GM12878 (cell line): Measurements from ENCODE around the gene NFIX. TPM values are rescaled to one million over a fixed set of nuclear protein-coding genes. Genes with fewer than 3 reads are reported as not detected.

Experiments
- CBX3 ChIP-seq: fragments of 200-600 bp; sonication (generic); IDR thresholded peaks from 2 replicates; pipeline ENCODE4 v1.6.1; 2016; ENCODE audit warnings: low read depth, borderline replicate concordance
- CEBPZ ChIP-seq: fragments of 150-350 bp; IDR thresholded peaks from 2 replicates; pipeline ENCODE4 v1.6.1; 2016; ENCODE audit warnings: low read depth, low read length
- CHD4 ChIP-seq: fragments of 200-600 bp; sonication (generic); IDR thresholded peaks from 2 replicates; pipeline ENCODE4 v1.6.1; 2016; ENCODE audit warnings: mild to moderate bottlenecking
- HDAC6 ChIP-seq: fragments of 200-600 bp; sonication (generic); IDR thresholded peaks from one replicate; pipeline ENCODE4 v1.8.0; 2017; ENCODE audit warnings: antibody characterized with exemption; ENCODE audit not compliant: unreplicated experiment
- HSF1 ChIP-seq: fragments of 150-350 bp; IDR thresholded peaks from 2 replicates; pipeline ENCODE4 v1.6.1; 2014; ENCODE audit warnings: mild to moderate bottlenecking, low read depth, low read length
- MAX ChIP-seq: IDR thresholded peaks from 2 replicates; pipeline ENCODE4 v1.6.1; 2012; ENCODE audit warnings: low read depth, low read length, improper control_type of control experiment
- MLLT1 ChIP-seq: fragments of 450-650 bp; IDR thresholded peaks from 2 replicates; pipeline ENCODE4 v1.6.1; 2016; ENCODE audit warnings: mild to moderate bottlenecking
- POLR2AphosphoS2 ChIP-seq: IDR thresholded peaks from 2 replicates; pipeline ENCODE4 v1.6.1; 2011; ENCODE audit warnings: low read depth, mild to moderate bottlenecking, low read length, improper control_type of control experiment, moderate library complexity
- SIN3A ChIP-seq: IDR thresholded peaks from 2 replicates; pipeline ENCODE4 v1.6.1; 2012; ENCODE audit warnings: low read depth, low read length, improper control_type of control experiment
- SIX5 ChIP-seq: IDR thresholded peaks from 2 replicates; pipeline ENCODE4 v1.6.1; 2011; ENCODE audit warnings: mild to moderate bottlenecking, low read depth, low read length, moderate library complexity; ENCODE audit not compliant: severe bottlenecking
- SREBF2 ChIP-seq: IDR thresholded peaks from 2 replicates; pipeline ENCODE4 v1.6.1; 2012; ENCODE audit warnings: mild to moderate bottlenecking, low read length
- SUPT20H ChIP-seq: IDR thresholded peaks from 2 replicates; pipeline ENCODE4 v1.6.1; 2011; ENCODE audit warnings: low read depth, mild to moderate bottlenecking, low read length, moderate library complexity, borderline replicate concordance; ENCODE audit not compliant: control insufficient read depth
- ZBTB4 ChIP-seq: fragments of 450-650 bp; formaldehyde crosslinking; IDR thresholded peaks from 2 replicates; pipeline ENCODE4 v1.4.0; 2022; ENCODE audit warnings: mild to moderate bottlenecking, moderate library complexity
- ZNF207 ChIP-seq: fragments of 450-650 bp; IDR thresholded peaks from 2 replicates; pipeline ENCODE4 v1.6.1; 2014; ENCODE audit warnings: antibody characterized with exemption, mild to moderate bottlenecking, borderline replicate concordance
- ZNF687 ChIP-seq: fragments of 450-650 bp; IDR thresholded peaks from 2 replicates; pipeline ENCODE4 v1.6.1; 2017; ENCODE audit warnings: mild to moderate bottlenecking, moderate library complexity
- polyA plus RNA-seq, 11 experiments: library from polyadenylated mRNA; depleted of rRNA in 4 of 11; unstranded in 6 of 11; stranded (reverse) in 5 of 11; fragments of >200 nt; fragmentation: Nextera tagmentation in 4 of 11; fragmentation: Illumina TruSeq in 1 of 11; extraction: Ambion mirVana in 4 of 11; extraction: Trizol in 1 of 11; gene quantifications; 1 replicate in 1 of 11; 2 replicates in 10 of 11; pipeline versions ENCODE4 v1.2.1 to v1.2.3, GENCODE V29; 2011 to 2016; ENCODE audit warnings: inconsistent platforms in 2 of 11, missing spikeins in 2 of 11, low read depth in 1 of 11
- total RNA-seq, 4 experiments: library from RNA; depleted of rRNA in 3 of 4; stranded (reverse); fragments of >200 nt in 3 of 4; fragmentation: Illumina TruSeq in 1 of 4; extraction: Trizol in 1 of 4; gene quantifications; 2 replicates each; pipeline versions ENCODE4 v1.2.1 to v1.2.3, GENCODE V29; 2013 to 2021

Gene NFIX
- total and polyA plus RNA-seq, 10 of the 15 experiments (the other 5 are each of a cell fraction or from before 2014, with no cell fraction given): 0.02 to 2.2 (median 0.28) TPM

- no peak for TF ChIP-seq HSF1
- no peak for TF ChIP-seq ZBTB4
- no peak for TF ChIP-seq MAX
- no peak for TF ChIP-seq CEBPZ
- no peak for TF ChIP-seq SREBF2
- no peak for TF ChIP-seq CHD4
- peak; percentile 100 for TF ChIP-seq MLLT1
- no peak for TF ChIP-seq SUPT20H
- no peak for TF ChIP-seq ZNF687
- no peak for TF ChIP-seq POLR2AphosphoS2
- no peak for TF ChIP-seq SIN3A
- TF ChIP-seq CBX3: no peak
- TF ChIP-seq ZNF207: peak; percentile 69; the same call in 1 of the 2 replicates
- no peak for TF ChIP-seq HDAC6
- no peak for TF ChIP-seq SIX5
Measured at GRCh38 chr19:13100031-13100588, 104.8 kb downstream of the NFIX start (continued).
